Suprapubic skin (tissue), 4 donors: ENCODE data around the gene RTL10.

Source experiments
- CTCF ChIP-seq, 2 donors: fragments of 200-600 bp in 1 of 2; fragments of 450-650 bp in 1 of 2; sonication (generic) in 1 of 2; IDR thresholded peaks; one replicate each; pipeline ENCODE4 v1.5.1; 2016 to 2019; ENCODE audit warnings: antibody characterized with exemption in 2 of 2, mild to moderate bottlenecking in 1 of 2, moderate library complexity in 1 of 2
- EP300 ChIP-seq: sonication (generic); formaldehyde crosslinking; IDR thresholded peaks from one replicate; pipeline ENCODE4 v1.6.1; 2017; ENCODE audit warnings: antibody characterized with exemption
- POLR2A ChIP-seq, 2 donors: fragments of 450-650 bp; IDR thresholded peaks; one replicate each; pipeline ENCODE4 v1.6.1; 2017; ENCODE audit warnings: antibody characterized with exemption in 2 of 2, mild to moderate bottlenecking in 2 of 2, moderate library complexity in 2 of 2
- POLR2AphosphoS5 ChIP-seq, 3 donors: sonication (generic); formaldehyde crosslinking; IDR thresholded peaks; one replicate each; pipeline ENCODE4 v1.6.1; 2017; ENCODE audit warnings: antibody characterized with exemption in 3 of 3

GRCh38 chr22:19823902-19824211, 30.8 kb downstream of the RTL10 start:
- TF ChIP-seq CTCF (IDR thresholded peaks at IDR 0.05), result no peak
- no peak for TF ChIP-seq POLR2AphosphoS5 (IDR thresholded peaks at IDR 0.05)
- no peak for TF ChIP-seq POLR2A (IDR thresholded peaks at IDR 0.05)
- TF ChIP-seq EP300, result no peak
